HG03097 (cell line): ENCODE data around the gene C5orf15.
A peak's percentile ranks its signal among the peaks of the same experiment; 100 is the strongest.
"Not testable (repeated sequence)": the region's sequence is repeated elsewhere in the genome, so short reads cannot be mapped to it uniquely, and the experiment has no call there.

Experiments
- ATAC-seq: cut with Tn5 transposase; IDR thresholded peaks from one replicate; pipeline ENCODE4 v1.9.1; 2021; ENCODE audit not compliant: unreplicated experiment, low FRiP score

C5orf15 gene

DNA sequence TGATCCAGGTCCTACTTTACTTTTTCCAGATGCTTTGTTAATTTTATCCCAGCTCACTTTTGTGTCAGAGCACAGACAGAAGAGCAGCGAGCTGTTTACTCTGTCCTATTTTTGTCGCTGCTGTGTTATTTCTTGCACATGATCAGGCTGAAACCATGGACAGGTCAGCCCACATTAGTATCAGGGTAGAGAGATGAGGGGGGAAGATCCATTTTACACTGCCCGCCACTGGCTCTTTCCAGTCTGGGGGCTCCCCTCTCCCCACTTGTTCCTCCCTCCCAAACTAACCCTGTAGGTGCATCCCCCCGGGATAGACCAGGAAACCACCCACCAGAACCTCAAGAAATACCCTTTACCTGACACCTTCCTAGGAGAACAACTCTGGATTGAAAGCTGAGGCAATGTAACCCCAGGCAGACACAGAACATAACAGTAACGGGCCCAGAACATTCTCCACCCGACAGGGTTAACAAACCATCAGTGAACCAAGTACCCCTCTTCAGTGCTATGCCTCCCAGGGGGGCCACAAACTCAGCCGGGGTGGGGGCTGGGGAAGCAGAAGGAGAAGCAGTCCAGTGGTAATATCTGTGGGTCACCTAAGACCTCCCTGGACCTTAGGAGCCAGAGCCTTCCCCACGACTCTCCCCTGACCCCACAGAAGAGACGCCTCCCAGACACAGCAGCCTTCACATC is 26.0 kb upstream of the C5orf15 start:
- ATAC-seq: no peak

DNA sequence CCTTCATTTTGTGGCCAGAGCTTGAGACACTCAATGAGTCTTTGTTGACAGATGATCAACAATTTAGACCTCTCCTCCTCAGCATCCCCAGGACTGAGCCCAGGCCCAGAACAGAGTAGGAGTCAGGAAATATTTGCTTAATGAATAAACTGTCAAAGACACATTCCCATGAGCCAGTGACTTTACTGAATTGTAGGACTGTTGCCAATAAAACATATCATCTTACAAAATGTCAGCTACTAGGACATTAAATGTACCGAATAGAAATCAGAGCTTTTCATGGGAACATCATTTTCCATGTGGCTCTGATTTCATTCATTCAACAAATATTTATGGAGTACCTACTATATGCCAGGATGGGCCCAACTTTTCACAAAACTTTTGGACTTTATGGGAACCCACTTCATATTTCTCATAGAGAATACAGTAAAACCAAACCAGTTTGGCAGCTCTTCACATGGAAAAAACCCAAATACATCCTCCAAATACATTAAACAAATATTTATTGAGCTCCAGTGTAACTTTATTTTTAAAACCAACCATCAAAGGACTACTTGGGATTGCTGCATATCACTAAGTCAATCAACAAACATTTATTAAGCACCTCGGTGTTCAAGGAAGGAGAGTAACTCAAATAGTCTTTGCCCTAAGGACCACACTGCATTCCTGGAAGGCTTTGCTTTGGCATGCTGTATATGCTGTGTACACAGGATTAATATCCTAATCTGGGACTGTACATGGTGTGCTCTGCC is 24.9 kb upstream of the C5orf15 start:
- ATAC-seq: no peak

DNA sequence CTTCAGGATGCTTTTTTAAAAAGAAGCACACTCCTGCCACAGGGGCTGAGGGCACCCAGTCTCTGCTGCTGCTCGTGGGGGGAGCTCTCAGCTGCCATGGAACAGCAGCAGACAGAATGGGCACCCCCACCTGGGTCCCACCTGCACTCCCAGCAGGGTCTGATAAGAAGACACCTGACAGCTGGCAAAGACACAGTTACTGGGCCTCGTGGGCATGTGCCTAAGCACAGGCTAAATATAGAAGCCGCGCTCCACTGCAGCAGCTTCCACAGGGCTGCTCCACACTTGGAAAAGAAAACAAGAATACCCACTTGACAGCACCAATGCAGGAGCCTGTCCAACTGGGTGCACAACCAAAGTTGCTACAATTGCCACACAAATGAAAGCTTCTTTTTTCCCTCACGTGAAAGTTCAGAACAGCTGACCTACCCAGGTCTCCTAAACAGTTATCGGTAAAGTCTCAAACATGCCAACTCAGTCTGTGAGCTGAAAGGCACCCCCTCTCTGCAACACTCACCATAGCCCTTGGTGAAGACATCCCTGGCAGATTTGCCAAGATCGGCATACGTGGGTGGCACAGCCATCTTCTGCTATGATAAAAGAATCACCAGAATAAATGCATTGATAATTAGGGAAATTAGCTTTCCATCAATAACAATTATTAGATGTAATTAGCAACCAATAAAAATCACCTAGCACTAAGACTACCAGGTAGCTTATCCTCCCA is 24.2 kb upstream of the C5orf15 start:
- ATAC-seq: no peak

DNA sequence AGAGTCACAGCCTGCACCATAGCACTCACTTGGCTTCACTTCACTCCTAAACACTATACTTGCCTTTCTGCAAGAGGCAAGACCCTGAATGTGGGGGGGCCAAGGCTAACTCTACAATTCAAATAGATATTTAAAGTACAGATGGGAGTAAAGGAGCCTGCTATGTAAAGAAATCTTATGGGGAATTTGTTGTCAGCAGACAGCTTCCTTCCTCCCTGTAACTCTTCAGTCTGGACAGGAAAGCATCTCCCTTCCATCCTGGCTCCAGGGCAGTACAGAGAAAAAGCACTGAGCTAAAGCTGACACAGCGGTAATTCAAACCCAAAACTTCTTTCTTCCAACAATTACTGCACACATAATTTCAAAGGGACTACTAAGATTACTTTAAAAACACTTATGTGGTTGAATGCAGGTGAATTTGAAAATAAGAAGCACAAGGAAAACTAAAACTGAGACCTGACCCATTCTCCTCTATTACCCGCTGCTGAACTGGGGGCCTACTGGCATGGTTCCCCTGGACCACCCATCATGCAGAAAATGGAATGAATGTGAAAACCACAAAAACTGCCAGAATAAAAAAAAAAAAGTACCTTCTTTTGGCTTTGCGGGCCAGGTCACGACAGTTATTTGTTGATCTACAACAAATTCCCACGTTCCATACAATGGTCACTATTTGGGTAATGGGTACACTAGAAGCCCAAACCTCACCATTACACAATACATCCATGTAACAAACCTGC is 22.9 kb upstream of the C5orf15 start:
- ATAC-seq: no peak

DNA sequence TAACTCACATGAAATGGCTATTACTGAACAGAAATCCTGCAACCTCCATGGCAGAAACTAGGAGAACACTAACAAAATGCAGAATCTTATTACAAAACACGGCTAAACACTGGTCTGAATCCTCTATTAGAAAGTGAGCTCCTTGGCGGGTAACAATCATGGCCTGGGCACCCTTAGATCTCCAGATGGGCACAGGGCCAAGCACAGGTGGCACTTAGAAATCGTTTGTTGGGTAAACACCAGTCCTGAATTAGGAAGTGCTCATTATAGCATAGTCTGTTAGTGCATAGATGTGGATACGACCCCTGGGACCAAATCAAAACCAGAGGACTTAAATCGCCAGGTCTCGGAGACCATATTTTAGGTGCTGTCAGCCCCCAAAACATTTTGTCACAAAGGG is 22.0 kb upstream of the C5orf15 start:
- no peak for ATAC-seq

DNA sequence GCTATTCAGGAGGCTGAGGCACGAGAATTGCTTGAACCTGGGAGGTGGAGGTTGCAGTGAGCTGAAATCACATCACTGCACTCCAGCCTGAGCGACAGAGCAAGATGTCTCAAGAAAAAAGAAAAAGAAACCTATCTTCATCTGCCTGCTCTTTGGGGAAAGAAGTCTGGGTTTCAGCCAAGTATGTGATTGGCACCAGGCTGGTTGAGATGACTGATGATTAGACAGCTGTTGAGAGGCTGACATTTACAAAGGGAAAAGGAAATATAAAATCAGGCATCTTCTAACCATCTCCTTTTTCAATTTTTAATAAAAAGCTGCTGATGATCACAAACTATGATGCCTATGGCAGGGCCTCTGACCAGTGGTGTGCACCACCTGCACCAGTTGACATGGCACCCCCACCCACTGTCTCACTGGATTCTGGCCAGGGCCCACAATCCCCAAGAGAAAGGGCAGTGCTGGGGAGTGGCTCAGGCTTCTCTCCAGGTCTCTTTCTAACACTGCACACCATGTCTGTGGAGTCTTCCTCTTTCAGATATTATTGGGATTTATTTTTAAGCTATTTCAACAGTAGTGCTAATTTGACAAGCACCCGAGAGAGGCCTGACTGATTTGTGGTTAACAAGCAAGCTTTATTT is 17.2 kb upstream of the C5orf15 start:
- ATAC-seq: no peak

DNA sequence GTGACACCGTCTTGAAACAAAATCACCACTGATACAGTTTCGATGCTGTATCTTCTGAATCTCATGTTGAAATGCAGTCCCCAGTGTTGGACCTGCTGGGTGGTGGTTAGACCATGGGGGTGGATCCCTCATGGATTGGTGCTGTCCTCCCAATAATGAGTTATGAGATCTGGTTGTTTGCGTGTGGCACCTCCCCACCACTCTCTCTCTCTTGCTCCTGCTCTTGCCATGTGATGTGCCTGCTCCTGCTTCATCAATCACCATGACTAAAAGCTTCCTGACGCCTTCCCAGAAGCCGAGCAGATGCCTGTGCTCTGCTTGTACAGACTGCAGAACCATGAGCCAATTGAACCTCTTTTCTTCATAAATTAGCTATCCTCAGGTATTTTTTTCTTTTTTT is 15.2 kb upstream of the C5orf15 start:
- ATAC-seq: no peak

DNA sequence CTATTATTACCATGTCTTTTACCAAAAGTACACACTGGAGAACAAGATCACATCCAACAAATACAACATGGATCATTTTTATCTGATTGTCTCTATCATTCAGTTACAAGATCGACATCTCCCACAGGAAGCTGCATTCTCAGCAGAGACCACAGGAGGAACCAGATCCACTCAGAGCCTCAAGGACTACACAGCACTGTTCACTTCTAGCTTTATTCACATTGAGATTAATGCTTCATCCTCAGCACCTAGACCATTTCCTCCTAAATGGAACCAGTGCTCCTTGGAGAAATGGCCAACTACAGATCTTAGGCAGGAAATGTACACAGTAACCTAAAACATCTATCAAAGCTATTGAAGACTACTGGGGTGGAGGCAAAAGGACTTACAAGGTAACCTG is 13.3 kb upstream of the C5orf15 start:
- ATAC-seq: no peak

DNA sequence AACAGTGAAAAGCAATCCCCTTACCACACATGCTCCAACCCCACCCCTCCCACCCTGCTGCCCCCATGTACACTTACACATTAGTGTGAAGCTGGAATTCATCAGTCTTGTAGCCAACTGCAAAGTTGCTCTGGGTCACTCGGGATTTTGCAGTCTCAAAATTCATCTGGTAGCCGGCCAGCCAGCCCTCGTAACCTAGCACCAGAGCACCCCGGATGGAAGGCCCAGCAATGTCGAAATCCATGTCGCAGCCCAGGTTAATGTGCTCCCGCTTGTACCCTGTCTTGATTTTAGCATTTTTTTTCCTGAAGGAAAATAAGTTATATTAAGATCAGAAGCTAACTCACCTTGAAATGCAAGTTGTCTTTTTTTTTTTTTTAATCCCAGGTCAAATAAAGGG is 12.2 kb upstream of the C5orf15 start:
- ATAC-seq: no peak

DNA sequence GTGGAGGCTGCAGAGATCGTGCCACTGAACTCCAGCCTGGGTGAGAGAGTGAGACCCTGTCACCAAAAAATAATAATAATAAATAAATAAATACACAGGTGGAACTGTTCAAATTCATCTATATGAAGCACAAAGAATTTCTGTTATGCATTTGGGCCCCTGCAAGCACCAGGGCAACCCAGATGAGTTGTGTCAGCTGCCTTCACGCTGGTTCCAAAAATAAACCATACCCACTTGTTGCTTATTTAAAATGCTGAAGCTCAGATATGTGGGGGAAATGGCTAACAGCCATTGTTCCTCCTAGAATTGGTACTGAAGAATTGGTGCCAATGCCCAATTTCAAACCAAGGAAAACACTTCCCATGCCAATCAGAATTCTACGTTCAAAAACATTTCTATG is 10.5 kb upstream of the C5orf15 start:
- no peak for ATAC-seq

DNA sequence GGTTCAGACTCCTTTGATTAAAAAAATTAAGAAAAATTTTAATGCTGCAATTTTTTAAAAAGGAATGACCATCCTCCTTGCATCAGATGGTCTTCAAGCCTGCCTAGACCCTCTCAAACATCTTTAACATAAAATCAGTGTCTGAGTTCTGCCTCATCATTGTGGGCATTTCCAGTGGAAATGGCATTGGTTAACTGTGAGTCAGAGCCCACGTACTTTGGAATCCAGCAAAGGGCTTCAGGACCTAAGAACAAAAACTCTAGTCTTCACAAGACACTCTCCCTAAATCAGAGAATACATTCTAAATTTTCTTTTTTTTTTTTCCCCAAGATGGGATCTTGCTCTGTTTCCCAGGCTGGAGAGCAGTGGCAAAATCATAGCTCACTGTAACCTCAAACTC is 9.4 kb upstream of the C5orf15 start:
- no peak for ATAC-seq

DNA sequence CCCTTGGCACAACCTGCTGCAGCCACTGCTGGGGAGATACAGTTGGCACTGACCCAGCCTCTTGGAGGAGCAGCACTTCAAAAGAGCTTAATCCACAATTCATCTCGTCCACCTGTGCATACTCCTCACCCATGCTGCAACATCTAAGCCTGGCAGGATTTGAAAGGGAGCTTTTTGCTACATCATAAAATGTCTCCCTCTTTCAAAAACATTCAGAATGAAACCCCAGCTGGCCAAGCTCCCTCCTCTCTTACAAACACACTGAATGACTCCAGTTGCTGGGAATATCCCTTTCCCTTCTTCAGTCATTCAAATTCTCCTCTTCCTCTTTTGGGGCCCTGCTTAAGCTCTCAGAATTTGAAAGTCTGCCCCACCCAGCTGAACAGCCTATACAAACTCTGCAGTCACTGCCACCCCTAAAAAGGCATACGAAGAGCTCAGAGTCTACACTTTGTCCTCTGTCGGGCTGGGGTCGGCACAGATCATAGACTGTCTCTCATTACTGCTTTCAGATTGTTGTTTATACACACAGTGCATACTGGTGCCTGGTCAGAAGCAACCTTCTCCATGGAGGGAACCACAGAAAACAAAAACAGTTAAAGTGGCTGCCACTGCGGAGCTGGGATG is 8.8 kb upstream of the C5orf15 start:
- ATAC-seq: no peak

DNA sequence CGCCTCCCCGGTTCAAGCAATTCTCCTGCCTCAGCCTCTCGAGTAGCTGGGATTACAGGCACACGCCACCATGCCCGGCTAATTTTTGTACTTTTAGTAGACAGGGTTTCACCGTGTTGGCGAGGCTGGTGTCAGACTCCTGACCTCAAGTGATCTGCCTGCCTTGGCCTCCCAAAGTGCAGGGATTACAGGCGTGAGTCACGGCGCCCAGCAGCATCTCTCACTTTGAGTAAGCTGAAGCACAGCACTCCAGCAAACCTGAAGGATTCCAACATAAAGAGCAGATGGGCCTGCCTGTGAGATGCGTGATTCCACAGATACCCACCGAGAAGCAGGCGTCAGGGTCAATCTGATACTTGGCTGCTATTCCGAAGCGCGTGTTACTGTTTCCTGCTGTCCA is 7.1 kb upstream of the C5orf15 start:
- ATAC-seq: not testable (repeated sequence)

DNA sequence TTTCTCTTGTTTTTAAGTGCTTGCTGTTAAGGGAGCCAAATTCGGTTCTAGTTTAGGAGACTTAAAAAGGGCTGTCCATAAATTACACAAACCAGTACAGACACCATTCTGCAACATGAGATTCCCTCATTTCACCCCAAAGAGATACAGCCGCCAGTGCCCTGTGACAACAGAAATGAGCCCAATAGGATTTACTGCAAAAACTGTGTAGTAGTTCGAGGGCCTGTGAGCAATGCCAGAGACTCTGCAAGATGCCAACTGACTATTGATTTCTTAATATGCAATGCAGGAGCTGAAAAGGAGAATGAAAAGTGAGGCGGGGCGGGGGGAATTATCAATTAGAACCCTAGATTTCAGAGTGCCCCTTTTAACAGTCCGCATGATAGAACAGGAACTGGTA is 5.7 kb upstream of the C5orf15 start:
- no peak for ATAC-seq

DNA sequence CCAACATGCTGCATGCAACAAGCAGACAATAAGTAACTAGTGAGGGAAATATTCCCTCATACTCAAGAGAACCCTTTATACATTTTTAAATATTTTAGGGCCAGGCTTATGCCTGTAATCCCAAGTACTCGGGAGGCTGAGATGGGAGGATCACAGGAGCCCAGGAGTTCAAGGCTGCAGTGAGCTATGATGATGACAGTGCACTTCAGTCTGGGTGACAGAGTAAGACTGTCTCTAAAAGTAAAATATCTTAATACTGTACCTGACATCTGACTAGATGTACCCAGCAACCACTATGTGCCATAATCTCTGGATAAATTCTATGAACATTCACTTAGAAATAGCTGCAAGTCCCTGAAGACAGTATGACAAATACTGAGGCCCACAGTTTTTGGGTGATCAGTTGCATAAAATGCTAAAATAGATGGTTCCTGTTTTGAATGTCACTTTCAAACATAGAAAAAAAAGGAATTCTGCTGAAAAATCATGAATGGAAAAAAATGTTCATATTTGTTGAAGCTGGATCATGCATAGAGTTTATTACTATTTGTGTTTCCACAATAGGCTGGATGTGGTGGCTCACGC is 2.0 kb upstream of the C5orf15 start:
- no peak for ATAC-seq

DNA sequence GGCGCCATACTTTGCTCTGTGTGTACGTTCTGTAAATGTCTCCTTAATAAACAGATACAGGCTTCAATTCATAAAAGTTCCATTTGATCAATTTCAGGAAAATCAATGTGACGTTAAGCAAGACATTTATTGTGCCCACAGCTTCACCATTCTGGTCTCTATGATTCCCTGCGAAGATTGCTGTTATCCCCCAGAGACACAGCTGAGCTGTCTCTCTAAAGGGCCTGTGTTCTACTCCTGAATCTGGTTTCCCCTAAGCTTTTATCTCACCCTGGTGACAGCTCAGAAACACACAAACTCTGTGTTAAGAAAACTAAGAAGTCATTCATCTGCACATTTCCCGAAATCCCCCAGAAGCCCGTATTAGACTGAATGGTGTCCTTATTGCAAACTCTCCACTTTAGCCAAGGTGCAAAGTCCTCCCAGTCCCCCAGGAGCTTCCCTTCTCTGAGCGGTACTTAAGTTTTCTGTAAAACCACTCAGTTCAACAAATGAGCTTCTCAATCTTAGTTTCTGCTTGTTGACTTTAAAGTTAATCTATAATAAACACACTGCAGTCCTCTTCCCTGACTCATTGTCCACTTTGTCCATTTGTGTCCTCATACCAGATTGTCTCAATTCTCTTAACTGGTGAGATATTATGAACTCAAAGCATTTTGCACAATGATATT is 1.4 kb upstream of the C5orf15 start:
- no peak for ATAC-seq

DNA sequence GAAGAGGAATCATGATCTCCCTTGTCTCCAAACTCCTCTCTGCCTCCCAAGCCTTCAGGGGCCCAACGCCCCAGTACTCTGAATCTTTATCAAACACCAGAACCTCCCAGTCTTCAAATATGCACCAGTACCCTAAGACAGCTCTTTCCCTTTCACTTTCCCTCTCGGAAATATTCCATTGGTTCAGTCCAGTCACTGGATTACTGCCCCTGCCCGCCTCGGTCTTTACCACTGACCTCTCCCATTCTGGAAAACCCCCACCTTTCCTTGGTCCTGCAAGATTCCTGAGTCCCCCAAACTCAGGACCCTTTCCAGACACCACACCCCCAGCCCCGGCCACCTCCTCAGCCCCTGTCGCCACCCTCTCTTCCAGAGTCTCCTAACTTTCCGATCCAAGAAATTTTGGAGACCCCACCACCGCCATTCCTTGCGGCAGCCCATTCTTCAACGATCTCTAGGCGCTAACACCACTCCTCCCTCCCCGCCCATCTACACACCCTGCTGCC is 674 bp downstream of the C5orf15 start:
- ATAC-seq: peak; percentile 7

DNA sequence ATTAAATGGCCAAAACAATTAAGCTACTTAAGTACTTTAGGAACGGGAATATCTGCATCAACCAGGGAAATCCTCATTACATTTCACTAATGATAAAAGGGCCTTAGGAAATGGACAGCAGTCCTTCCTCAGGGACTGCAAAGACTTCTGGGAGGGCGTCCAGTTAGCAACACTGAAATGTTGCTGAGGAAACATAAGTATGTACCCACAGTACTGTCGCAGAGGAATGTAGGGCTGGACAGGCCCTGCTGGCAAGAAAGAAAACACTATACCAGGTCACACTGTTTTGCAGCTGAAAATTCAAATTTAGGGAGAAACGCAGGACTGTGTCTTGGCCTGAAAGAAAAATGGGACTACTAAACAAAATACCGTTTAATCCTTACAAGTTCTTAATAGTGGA is 1.3 kb downstream of the C5orf15 start:
- no peak for ATAC-seq

DNA sequence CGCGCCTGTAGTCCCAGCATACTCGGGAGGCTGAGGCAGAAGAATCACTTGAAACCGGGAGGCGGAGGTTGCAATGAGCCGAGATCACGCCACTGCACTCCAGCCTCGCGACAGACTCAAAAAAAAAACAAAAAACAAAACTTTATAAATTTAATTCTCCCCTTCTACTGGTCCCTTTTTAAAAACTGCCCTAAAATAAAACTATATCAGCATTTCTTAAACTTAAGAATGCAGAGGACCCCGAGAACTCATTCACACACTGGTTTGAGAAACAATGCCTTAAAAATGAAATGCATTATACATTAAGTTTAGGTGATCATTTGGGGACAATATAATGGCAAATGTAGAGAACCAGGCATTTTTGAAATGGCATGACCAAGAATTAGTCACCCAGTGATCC is 2.3 kb downstream of the C5orf15 start:
- ATAC-seq: no peak
